Calu3 (cell line): Measurements from ENCODE around the gene SLC30A4. TPM values are rescaled to one million over a fixed set of nuclear protein-coding genes. Genes with fewer than 3 reads are reported as not detected.

Experiments used
- BruUV-seq: library from RNA; stranded (reverse); fragments of 400-500 nt; replicated peaks from 2 replicates; lab custom pipeline; 2021; lab: Mats Ljungman, UMichigan
- CTCF ChIA-PET: fragments of 300-600 bp; sonication (Branson Sonifier 250); formaldehyde crosslinking; loops from one replicate; lab custom pipeline; 2022; ENCODE audit warnings: antibody characterized with exemption; lab: Charles Lee
- DNase-seq: peaks from one replicate; pipeline ENCODE4 v3.0.0; 2022
- H3K27ac Mint-ChIP-seq: one replicate; pipeline ENCODE4 v1.8.0; 2022; ENCODE audit warnings: mixed read lengths; ENCODE audit not compliant: unreplicated experiment
- H3K27me3 Mint-ChIP-seq: one replicate; pipeline ENCODE4 v1.8.0; 2022; ENCODE audit warnings: mixed read lengths; ENCODE audit not compliant: unreplicated experiment
- H3K36me3 Mint-ChIP-seq: one replicate; pipeline ENCODE4 v1.8.0; 2022; ENCODE audit warnings: mild to moderate bottlenecking, moderate library complexity, mixed read lengths; ENCODE audit not compliant: insufficient read depth, unreplicated experiment
- H3K4me1 Mint-ChIP-seq: one replicate; pipeline ENCODE4 v1.8.0; 2022; ENCODE audit warnings: mild to moderate bottlenecking, low read depth, mixed read lengths; ENCODE audit not compliant: unreplicated experiment
- H3K4me3 Mint-ChIP-seq: one replicate; pipeline ENCODE4 v1.8.0; 2022; ENCODE audit warnings: mild to moderate bottlenecking, low read depth, moderate library complexity, mixed read lengths; ENCODE audit not compliant: unreplicated experiment
- H3K9me3 Mint-ChIP-seq: one replicate; pipeline ENCODE4 v1.8.0; 2022; ENCODE audit warnings: low read depth, mixed read lengths; ENCODE audit not compliant: unreplicated experiment
- intact Hi-C: fragments of 100-400 bp; cut with micrococcal nuclease; formaldehyde crosslinking; loops from one replicate; pipeline ENCODE4 v1.10.0; 2022; ENCODE audit not compliant: unreplicated experiment
- total RNA-seq: library from RNA; stranded (reverse); gene quantifications from 2 replicates; pipeline ENCODE4 v1.2.3, GENCODE V29; 2022
- TF ChIP-seq, protein P1 (sequence below): fragments of 200-600 bp; IDR thresholded peaks from one replicate; pipeline ENCODE4 v1.8.0; 2022; ENCODE audit warnings: antibody characterized with exemption; ENCODE audit not compliant: unreplicated experiment

Gene SLC30A4
- total RNA-seq, 1 experiment from 2014 or later: 2.3 TPM

DNA sequence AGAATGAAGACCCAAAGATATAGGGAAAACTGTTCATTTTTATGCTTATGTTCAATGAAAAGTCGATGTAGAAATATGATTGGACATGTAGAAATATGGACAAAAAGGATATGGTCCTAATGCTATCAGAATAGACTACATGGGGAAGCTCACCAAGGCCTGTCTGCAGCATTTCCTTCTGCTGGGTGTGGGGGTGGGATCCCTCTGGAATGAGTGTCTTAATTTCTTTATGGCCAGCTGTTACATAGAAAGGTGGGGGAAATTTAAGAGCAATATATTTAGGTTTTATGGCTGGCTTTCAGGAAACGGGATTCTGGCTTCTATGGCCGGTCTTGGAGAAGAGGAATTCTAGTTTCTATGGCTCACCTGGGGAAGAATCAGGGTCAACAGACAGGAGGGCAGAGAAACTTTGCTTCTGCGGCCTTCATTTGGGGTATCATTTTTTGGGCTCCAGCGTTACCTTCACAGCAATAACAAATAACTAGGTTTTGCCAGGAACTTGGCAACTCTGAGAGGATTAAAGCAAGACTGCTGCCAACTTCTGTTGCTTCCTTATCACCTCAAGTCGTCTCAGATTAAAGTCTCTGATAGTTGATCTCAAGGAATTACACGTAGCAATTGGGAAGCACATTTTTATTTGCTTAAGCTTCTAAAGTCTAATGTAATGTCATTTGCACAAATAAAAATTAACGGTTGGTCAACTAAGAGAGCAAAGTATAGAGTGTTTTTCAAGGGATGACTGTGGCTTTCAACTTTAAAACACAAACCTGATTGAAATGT, 87.2 kb downstream of the SLC30A4 start:
- CTCF ChIA-PET: no interaction called here
- TF ChIP-seq, protein P1, sequence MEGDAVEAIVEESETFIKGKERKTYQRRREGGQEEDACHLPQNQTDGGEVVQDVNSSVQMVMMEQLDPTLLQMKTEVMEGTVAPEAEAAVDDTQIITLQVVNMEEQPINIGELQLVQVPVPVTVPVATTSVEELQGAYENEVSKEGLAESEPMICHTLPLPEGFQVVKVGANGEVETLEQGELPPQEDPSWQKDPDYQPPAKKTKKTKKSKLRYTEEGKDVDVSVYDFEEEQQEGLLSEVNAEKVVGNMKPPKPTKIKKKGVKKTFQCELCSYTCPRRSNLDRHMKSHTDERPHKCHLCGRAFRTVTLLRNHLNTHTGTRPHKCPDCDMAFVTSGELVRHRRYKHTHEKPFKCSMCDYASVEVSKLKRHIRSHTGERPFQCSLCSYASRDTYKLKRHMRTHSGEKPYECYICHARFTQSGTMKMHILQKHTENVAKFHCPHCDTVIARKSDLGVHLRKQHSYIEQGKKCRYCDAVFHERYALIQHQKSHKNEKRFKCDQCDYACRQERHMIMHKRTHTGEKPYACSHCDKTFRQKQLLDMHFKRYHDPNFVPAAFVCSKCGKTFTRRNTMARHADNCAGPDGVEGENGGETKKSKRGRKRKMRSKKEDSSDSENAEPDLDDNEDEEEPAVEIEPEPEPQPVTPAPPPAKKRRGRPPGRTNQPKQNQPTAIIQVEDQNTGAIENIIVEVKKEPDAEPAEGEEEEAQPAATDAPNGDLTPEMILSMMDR: no peak
- no TSS peak for BruUV-seq
- Mint-ChIP-seq H3K27ac (peak overlapping the region; percentile 5), H3K27me3 (no peaks in the 10 kb centered on the region), H3K4me1 (peaks cover 21% of the 10 kb centered on the region), H3K4me3 (no peak overlapping the region), H3K9me3 (no peaks in the 10 kb centered on the region), H3K36me3 (peaks cover 61% of the 10 kb centered on the region)
- intact Hi-C loops: no loop called here
- DNase-seq: no peak

DNA sequence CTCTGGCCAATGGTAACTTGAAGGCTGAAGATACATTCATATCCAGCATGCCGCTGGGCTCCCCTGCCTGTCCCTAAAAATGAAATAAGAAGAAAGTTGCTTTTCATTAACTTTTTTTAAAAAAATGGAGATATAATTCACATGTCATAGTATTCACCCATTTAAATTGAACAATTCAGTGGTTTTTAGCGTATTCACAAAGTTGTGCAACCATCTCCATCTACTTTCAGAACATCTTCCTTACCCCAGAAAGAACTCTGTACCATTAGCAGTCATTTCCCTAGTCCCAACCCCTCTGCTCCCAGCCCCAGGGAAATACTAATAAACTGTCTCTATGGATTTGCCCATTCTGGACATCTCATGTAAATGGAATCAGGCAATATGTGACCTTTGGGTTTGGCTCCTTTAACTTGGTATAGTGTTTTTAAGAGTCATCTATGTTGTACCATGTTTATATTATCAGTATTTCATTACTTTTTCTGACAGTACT, 88.4 kb downstream of the SLC30A4 start:
- H3K4me1 Mint-ChIP-seq: peaks cover 20% of the 10 kb centered on the region
- intact Hi-C loops: no loop called here
- CTCF ChIA-PET: no interaction called here
- H3K27me3 Mint-ChIP-seq: no peaks in the 10 kb centered on the region
- H3K9me3 Mint-ChIP-seq: no peaks in the 10 kb centered on the region
- no TSS peak for BruUV-seq
- peaks cover 54% of the 10 kb centered on the region for H3K36me3 Mint-ChIP-seq
- DNase-seq: no peak
- TF ChIP-seq, protein P1: no peak
- H3K27ac Mint-ChIP-seq: no peak overlapping the region
- H3K4me3 Mint-ChIP-seq: no peak overlapping the region

DNA sequence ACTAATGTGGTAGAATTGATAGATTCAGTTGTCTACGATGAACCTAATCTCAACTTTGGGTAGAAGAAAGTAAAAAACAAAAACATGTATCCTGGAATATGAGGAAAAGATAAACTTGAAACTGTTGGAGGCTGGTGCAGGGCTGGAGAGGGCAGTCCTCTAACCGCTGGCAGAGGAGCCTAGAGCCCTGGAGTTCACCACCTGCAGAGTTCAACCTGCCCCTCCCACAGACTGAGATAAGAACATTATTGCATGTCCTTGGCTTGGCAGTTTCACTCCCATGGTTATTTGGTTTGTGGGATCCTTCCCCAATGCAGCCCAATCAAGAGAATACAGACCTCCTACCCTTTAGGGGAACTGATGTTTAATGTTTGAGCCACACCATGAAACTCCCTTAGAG, 91.0 kb downstream of the SLC30A4 start:
- CTCF ChIA-PET: interaction anchor here (1.2 to 1.7 kb wide), 3 partner anchors 17 to 26 kb away, joined by 3 to 10 read pairs (median 6); no protein-coding TSS in a partner anchor

DNA sequence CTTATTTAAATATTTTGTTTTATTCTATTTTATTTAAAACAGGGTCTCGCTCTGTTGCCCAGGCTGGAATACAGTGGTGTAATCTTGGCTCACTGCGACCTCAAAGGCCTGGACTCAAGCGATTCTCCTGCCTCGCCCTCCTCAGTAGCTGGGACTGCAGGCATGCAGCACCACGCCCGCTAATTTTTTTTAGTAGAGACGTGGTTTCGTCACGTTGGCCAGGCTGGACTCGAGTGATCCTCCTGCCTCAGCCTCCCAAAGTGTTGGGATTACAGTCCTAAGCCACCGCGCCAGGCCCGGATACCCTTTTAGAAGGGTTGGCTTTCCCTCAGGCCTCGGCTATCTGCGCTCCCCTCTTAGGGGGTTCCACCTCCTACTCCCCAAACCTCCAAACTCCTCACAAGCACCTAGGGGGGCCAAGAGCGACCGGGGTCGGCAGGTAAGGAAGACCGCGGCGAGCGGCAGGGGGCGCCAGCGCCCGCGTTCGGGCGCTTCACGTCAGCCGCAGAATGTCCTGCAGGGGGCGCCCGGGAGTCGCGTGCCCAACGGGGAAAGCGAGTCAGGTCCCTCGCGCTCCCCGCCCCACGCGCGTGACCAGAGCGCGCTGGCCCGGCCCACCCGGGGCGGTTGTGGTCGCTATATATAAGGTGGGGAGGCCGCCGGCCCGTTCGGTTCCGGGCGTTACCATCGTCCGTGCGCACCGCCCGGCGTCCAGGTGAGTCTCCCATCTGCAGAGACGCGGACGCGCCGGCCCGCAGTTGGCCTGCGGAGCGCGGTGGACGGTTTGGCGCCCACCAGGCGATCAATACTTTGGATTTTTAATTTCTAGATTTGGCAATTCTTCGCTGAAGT, 92.4 kb downstream of the SLC30A4 start:
- peak overlapping the region; percentile 50 for H3K27ac Mint-ChIP-seq
- no peaks in the 10 kb centered on the region for H3K9me3 Mint-ChIP-seq
- H3K27me3 Mint-ChIP-seq: no peaks in the 10 kb centered on the region
- H3K36me3 Mint-ChIP-seq: peaks cover 49% of the 10 kb centered on the region
- H3K4me3 Mint-ChIP-seq: peak overlapping the region; percentile 64
- peaks cover 13% of the 10 kb centered on the region for H3K4me1 Mint-ChIP-seq
- intact Hi-C loops: loop anchor here (1.0 kb wide), 1 partner anchor 27 kb away; no protein-coding TSS in a partner anchor
- TF ChIP-seq, protein P1: peak; percentile 99
- DNase-seq: peak; percentile 88
- BruUV-seq: no TSS peak
- CTCF ChIA-PET: interaction anchor here (0.8 to 1.7 kb wide), 5 partner anchors 18 to 29 kb away, joined by 3 to 10 read pairs (median 5); no protein-coding TSS in a partner anchor

More for the DNA sequence above, 91.0 kb downstream of the SLC30A4 start:
- intact Hi-C loops: loop anchor here (1.0 kb wide), 1 partner anchor 8 kb away; no protein-coding TSS in a partner anchor
- Mint-ChIP-seq H3K27ac (no peak overlapping the region), H3K36me3 (peaks cover 57% of the 10 kb centered on the region), H3K4me3 (no peak overlapping the region), H3K27me3 (no peaks in the 10 kb centered on the region), H3K4me1 (peaks cover 21% of the 10 kb centered on the region), H3K9me3 (no peaks in the 10 kb centered on the region)
- TF ChIP-seq, protein P1: no peak
- no TSS peak for BruUV-seq
- DNase-seq: no peak
